GM18505 (cell line): ENCODE results near the gene DNTTIP2.
A peak's percentile ranks its signal among the peaks of the same experiment; 100 is the strongest.
"Not testable (repeated sequence)": the region's sequence is repeated elsewhere in the genome, so short reads cannot be mapped to it uniquely, and the experiment has no call there.

Source experiments
- ATAC-seq: cut with Tn5 transposase; IDR thresholded peaks from one replicate; pipeline ENCODE4 v1.9.1; 2021; ENCODE audit not compliant: unreplicated experiment
- POLR2A ChIP-seq: IDR thresholded peaks from 4 replicates; pipeline ENCODE4 v1.6.1; 2011; ENCODE audit warnings: borderline replicate concordance; ENCODE audit not compliant: insufficient read depth, insufficient read length; ENCODE audit errors: extremely low read depth

Gene DNTTIP2

GRCh38 chr1:93853940-93854339 lies 25.1 kb downstream of the DNTTIP2 start:
- ATAC-seq, result no peak
- no peak for TF ChIP-seq POLR2A

- no peak for TF ChIP-seq POLR2A
- no peak for ATAC-seq
These were observed 27.1 kb downstream of the DNTTIP2 start for GRCh38 chr1:93851878-93852277.

GRCh38 chr1:93851327-93851712 lies 27.7 kb downstream of the DNTTIP2 start:
- no peak for ATAC-seq
- TF ChIP-seq POLR2A, result no peak

- not testable (repeated sequence) for ATAC-seq
These were observed 28.2 kb downstream of the DNTTIP2 start for GRCh38 chr1:93850687-93851326.

GRCh38 chr1:93848350-93848883 lies 30.6 kb downstream of the DNTTIP2 start:
- no peak for ATAC-seq

GRCh38 chr1:93847811-93848288 lies 31.2 kb downstream of the DNTTIP2 start:
- TF ChIP-seq POLR2A, result peak; percentile 11
- ATAC-seq, result peak; percentile 18

More at GRCh38 chr1:93848350-93848883, 30.6 kb downstream of the DNTTIP2 start:
- TF ChIP-seq POLR2A, result no peak

- peak; percentile 70 for ATAC-seq
- TF ChIP-seq POLR2A, result peak; percentile 20
These were observed 31.8 kb downstream of the DNTTIP2 start for GRCh38 chr1:93846992-93847810.

- ATAC-seq, result peak; percentile 44
These were observed 32.6 kb downstream of the DNTTIP2 start for GRCh38 chr1:93846206-93846991.

GRCh38 chr1:93845538-93846205 lies 33.3 kb downstream of the DNTTIP2 start:
- peak; percentile 6 for ATAC-seq
- TF ChIP-seq POLR2A, result no peak

More at GRCh38 chr1:93846206-93846991, 32.6 kb downstream of the DNTTIP2 start:
- TF ChIP-seq POLR2A, result peak; percentile 66

GRCh38 chr1:93844262-93845045 lies 34.6 kb downstream of the DNTTIP2 start:
- no peak for TF ChIP-seq POLR2A
- ATAC-seq, result no peak

- no peak for TF ChIP-seq POLR2A
- no peak for ATAC-seq
These were observed 36.1 kb downstream of the DNTTIP2 start for GRCh38 chr1:93842750-93843500.
